ENCODE results near the gene LRP1B. TPM values are rescaled to one million over a fixed set of nuclear protein-coding genes. Genes with fewer than 3 reads are reported as not detected.

LRP1B gene
- total and polyA plus RNA-seq, 2 donors (not counting 1 experiment from before 2014, with no cell fraction given): not detected

GRCh38 chr2:141967503-141967902 is 163.3 kb downstream of the LRP1B start:
- H3K4me2 ChIP-seq (replicated peaks; ENCODE audit: low read depth, low read length, poor library complexity, severe bottlenecking): no peak overlapping the region
- H3K27ac Mint-ChIP-seq: no peak overlapping the region
- H3K27ac ChIP-seq (ENCODE audit: low read length in 2 of 2): no peak overlapping the region
- no peaks in the 10 kb centered on the region for H3K27me3 Mint-ChIP-seq
- no peak for DNase-seq
- no peaks in the 10 kb centered on the region for H4K20me1 ChIP-seq (ENCODE audit: control insufficient read depth, insufficient read depth, low read length, poor library complexity, severe bottlenecking)
- no peak overlapping the region for H2AFZ ChIP-seq (ENCODE audit: insufficient read depth, low read depth, low read length, poor library complexity, severe bottlenecking)
- intact Hi-C loops (cut with micrococcal nuclease): no loop called here
- CTCF ChIA-PET: no interaction called here
- no peaks in the 10 kb centered on the region for H3K4me1 Mint-ChIP-seq
- no peaks in the 10 kb centered on the region for H3K36me3 ChIP-seq (replicated peaks in 1 of 2; ENCODE audit: control extremely low read depth in 1 of 2, control insufficient read depth in 1 of 2, extremely low read depth in 1 of 2, insufficient read depth in 2 of 2, low read length in 1 of 2)
- WGBS (ENCODE audit: insufficient coverage): no CpG with 5 or more reads among the region's 1 CpG
- POLR2A ChIA-PET: no interaction called here
- H3K4me3 ChIP-seq (ENCODE audit: control extremely low read depth in 1 of 5, extremely low read depth in 1 of 5, insufficient read depth in 1 of 5, low read depth in 2 of 5, low read length in 4 of 5): no peak overlapping the region
- no peaks in the 10 kb centered on the region for H3K79me2 ChIP-seq (ENCODE audit: control insufficient read depth, insufficient read depth, low read length)
- H3K9me3 Mint-ChIP-seq (ENCODE audit: insufficient read depth): no peaks in the 10 kb centered on the region
- no peaks in the 10 kb centered on the region for H3K4me1 ChIP-seq (ENCODE audit: control insufficient read depth in 2 of 2, insufficient read depth in 2 of 2, low read length in 2 of 2)
- H3K9me3 ChIP-seq (ENCODE audit: control extremely low read depth in 1 of 3, control insufficient read depth in 2 of 3, insufficient read depth in 1 of 3, low read length in 2 of 3): peaks cover 0 to 1% (median 0%) of the 10 kb centered on the region in 3 donors
- no peak overlapping the region for H3K9ac ChIP-seq (ENCODE audit: low read length)
- no peak overlapping the region for H3K4me3 Mint-ChIP-seq
- TF ChIP-seq EZH2 (IDR thresholded peaks at IDR 0.05; ENCODE audit: borderline replicate concordance, insufficient read depth, low read depth, low read length, poor library complexity, severe bottlenecking) (no peak), CTCF (IDR thresholded peaks at IDR 0.05) (no peak)
- H3K27me3 ChIP-seq (replicated peaks in 1 of 4; ENCODE audit: control extremely low read depth in 1 of 4, control insufficient read depth in 3 of 4, insufficient read depth in 4 of 4, low read length in 3 of 4): no peaks in the 10 kb centered on the region
- no peak for ATAC-seq (ENCODE audit: low read depth)

- Mint-ChIP-seq H3K4me3 (no peak overlapping the region), H3K9me3 (ENCODE audit: insufficient read depth) (no peaks in the 10 kb centered on the region), H3K4me1 (no peaks in the 10 kb centered on the region), H3K27ac (no peak overlapping the region), H3K27me3 (no peaks in the 10 kb centered on the region)
- H3K4me2 ChIP-seq (replicated peaks; ENCODE audit: low read depth, low read length, poor library complexity, severe bottlenecking): no peak overlapping the region
- TF ChIP-seq EZH2 (IDR thresholded peaks at IDR 0.05; ENCODE audit: borderline replicate concordance, insufficient read depth, low read depth, low read length, poor library complexity, severe bottlenecking) (no peak), CTCF (IDR thresholded peaks at IDR 0.05) (no peak)
- H3K9ac ChIP-seq (ENCODE audit: low read length): no peak overlapping the region
- H3K27me3 ChIP-seq (replicated peaks in 1 of 4; ENCODE audit: control extremely low read depth in 1 of 4, control insufficient read depth in 3 of 4, insufficient read depth in 4 of 4, low read length in 3 of 4): no peaks in the 10 kb centered on the region
- ChIA-PET POLR2A (no interaction called here), CTCF (no interaction called here)
- no peak overlapping the region for H3K4me3 ChIP-seq (ENCODE audit: control extremely low read depth in 1 of 5, extremely low read depth in 1 of 5, insufficient read depth in 1 of 5, low read depth in 2 of 5, low read length in 4 of 5)
- H4K20me1 ChIP-seq (ENCODE audit: control insufficient read depth, insufficient read depth, low read length, poor library complexity, severe bottlenecking): no peaks in the 10 kb centered on the region
- WGBS (ENCODE audit: insufficient coverage): no CpG with 5 or more reads among the region's 1 CpG
- no peaks in the 10 kb centered on the region for H3K79me2 ChIP-seq (ENCODE audit: control insufficient read depth, insufficient read depth, low read length)
- DNase-seq (no peak), ATAC-seq (ENCODE audit: low read depth) (no peak)
- H3K36me3 ChIP-seq (replicated peaks in 1 of 2; ENCODE audit: control extremely low read depth in 1 of 2, control insufficient read depth in 1 of 2, extremely low read depth in 1 of 2, insufficient read depth in 2 of 2, low read length in 1 of 2): no peaks in the 10 kb centered on the region
- H3K4me1 ChIP-seq (ENCODE audit: control insufficient read depth in 2 of 2, insufficient read depth in 2 of 2, low read length in 2 of 2): no peaks in the 10 kb centered on the region
- H3K9me3 ChIP-seq (ENCODE audit: control extremely low read depth in 1 of 3, control insufficient read depth in 2 of 3, insufficient read depth in 1 of 3, low read length in 2 of 3): no peaks in the 10 kb centered on the region
- H3K27ac ChIP-seq (ENCODE audit: low read length in 2 of 2): no peak overlapping the region
- no peak overlapping the region for H2AFZ ChIP-seq (ENCODE audit: insufficient read depth, low read depth, low read length, poor library complexity, severe bottlenecking)
- intact Hi-C loops (cut with micrococcal nuclease): no loop called here
These were observed 170.9 kb downstream of the LRP1B start for GRCh38 chr2:141959941-141960340.
